ENCODE results near the gene ANKRA2.
"Not testable (repeated sequence)": the region's sequence is repeated elsewhere in the genome, so short reads cannot be mapped to it uniquely, and the experiment has no call there.

ANKRA2 gene

DNA sequence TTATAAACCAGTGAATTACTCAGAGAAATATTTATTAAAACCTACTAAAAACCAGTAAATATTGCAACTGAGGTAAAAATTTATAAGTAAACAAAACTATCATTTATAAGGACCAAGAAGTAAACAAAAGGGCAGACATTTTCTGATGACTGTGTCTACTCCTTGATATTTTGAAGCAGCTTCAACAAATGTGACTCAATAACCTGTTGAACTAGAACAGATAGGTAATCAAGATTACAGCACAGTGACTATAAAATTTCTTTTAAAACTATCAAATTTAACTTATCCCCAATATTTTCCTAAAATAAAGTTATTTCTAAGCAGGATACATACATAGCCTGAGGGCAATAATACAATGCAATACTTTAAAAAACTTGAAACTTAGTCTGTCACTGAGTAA, 12.8 kb downstream of the ANKRA2 start:
- FAIRE-seq (no peak), DNase-seq (ENCODE audit: low spot score) (no peak)

DNA sequence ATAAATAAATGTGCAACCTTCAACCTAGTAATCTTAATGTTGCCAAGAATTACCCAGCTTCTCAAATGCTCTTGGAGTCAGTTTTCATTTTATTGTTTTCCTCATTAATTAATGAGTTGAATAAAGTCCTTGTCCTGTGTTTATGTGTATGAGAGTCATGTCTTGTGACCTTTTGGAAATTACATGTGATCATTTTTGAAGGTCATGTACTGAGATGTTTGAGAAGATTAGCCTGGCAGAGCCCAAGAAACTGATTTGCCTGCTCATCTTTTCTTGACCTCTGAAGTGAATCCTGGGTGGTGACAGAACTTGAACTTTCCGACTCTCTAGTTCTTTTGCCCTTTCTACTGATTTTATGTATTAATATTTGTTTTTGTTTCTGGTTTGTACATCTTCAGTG, 15.4 kb downstream of the ANKRA2 start:
- DNase-seq (ENCODE audit: low spot score) (no peak), FAIRE-seq (no peak)

GRCh38 chr5:73545403-73545779, 20.0 kb downstream of the ANKRA2 start:
- DNase-seq (ENCODE audit: low spot score) (no peak), FAIRE-seq (no peak)

GRCh38 chr5:73544429-73545402, 20.7 kb downstream of the ANKRA2 start:
- FAIRE-seq, result no peak
- no peak for DNase-seq (ENCODE audit: low spot score)

DNA sequence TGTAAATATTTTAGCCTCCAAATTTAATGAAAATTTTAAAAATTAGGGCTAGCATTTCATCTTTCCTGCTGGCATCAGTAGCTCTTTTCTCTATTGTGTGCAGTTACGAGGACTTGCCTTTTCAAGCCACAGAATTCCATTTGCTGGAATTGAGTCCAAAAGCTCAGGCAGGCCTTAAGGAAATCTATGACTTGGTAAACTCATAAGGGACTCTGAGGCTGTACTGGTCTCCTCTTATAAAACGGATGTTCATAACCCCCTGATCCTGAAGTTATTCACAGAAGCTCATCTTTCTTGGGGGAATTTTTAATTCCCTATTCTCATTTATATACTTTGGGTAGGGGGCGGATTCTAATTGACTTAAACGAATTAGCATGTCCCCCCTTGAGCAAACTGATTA, 23.4 kb downstream of the ANKRA2 start:
- DNase-seq (ENCODE audit: low spot score) (no peak), FAIRE-seq (no peak)

DNA sequence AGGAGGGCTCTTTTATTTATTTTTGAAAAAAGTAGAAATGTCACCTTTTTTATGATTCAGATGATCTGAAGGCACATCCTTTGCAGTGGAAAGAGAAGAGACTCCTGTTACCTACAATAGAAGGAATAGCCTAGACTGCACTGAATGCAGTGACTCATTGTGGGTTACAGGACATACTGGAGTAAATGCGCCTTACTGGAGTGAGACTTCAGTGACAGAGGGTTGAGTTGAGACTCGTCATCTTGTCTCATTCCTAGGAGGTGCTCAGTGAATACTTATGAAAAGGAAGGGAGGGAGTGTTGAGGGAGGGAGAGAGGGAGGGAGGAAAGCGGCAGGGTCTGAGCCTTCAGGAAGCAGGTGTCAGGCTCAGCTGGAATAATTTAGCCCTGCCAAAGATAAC, 25.2 kb downstream of the ANKRA2 start:
- DNase-seq (ENCODE audit: low spot score) (peak; percentile 81), FAIRE-seq (peak; percentile 80)

GRCh38 chr5:73539730-73540129, 25.7 kb downstream of the ANKRA2 start:
- FAIRE-seq, result no peak

GRCh38 chr5:73534971-73535370, 30.5 kb downstream of the ANKRA2 start:
- DNase-seq (ENCODE audit: low spot score) (no peak), FAIRE-seq (no peak)

More at GRCh38 chr5:73539730-73540129, 25.7 kb downstream of the ANKRA2 start:
- no peak for DNase-seq (ENCODE audit: low spot score)

- FAIRE-seq (no peak), DNase-seq (ENCODE audit: low spot score) (no peak)
Observed at GRCh38 chr5:73534011-73534644, 31.3 kb downstream of the ANKRA2 start.

DNA sequence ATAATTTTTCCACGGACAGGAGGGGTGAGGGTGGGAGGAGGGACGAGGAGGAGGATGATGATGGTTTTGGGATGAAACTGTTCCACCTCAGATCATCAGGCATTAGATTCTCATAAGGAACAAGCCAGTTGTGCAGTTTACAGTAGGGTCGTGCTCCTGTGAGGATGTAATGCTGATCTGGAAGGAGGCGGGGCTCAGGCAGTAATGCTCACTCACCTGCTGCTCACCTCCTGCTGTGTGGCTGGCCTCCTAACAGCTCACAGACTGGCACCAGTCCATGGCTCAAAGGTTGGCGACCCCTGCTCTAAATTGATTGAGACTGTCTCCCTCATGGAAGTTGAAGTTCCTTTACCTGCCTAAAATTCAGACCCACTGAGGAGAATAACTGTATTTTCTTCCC, 33.2 kb downstream of the ANKRA2 start:
- DNase-seq (ENCODE audit: low spot score) (no peak), FAIRE-seq (no peak)

DNA sequence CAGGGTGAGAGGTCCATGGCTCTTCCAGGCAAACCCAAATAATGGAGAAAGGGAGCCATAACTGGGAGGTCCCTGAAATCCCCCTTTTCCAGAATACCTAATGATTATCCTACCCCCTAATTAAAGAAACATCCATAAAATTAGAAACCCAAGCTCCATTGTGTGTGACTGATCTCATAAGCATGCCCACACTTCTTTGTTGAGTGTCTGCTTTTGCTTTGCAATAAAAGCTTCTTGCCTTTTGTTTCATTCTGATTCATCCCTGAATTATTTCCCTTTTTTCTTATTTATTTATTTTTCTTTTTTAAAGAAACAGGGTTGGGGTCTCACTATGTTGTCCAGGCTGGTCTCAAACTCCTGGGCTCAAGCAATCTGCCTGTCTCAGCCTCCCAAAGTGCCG, 34.1 kb downstream of the ANKRA2 start:
- no peak for FAIRE-seq

DNA sequence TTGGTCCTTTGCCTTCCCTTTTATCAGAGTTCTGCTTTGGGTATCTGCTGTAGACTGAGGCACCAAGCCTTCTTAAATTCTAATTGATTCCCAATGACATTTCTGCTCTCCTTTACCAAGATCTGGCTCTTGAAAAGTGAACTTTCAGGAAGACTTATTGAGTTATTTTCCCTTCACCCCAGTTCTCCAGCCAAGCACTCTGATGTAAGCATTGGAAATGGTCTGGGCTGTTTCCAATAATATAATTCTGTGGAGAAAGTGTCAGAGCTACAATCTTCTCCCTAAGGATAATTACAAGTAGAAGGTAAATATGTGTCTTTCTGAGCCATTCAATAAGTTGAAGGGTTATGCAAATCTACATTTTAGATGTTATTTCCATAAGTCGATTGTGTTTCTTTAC, 36.4 kb downstream of the ANKRA2 start:
- no peak for DNase-seq (ENCODE audit: low spot score)
- no peak for FAIRE-seq

More for the DNA sequence above, 34.1 kb downstream of the ANKRA2 start:
- no peak for DNase-seq (ENCODE audit: low spot score)

- no peak for DNase-seq (ENCODE audit: low spot score)
- FAIRE-seq, result no peak
Observed at GRCh38 chr5:73528248-73528647, 37.2 kb downstream of the ANKRA2 start.

- FAIRE-seq (no peak), DNase-seq (ENCODE audit: low spot score) (no peak)
Observed at GRCh38 chr5:73525606-73526203, 39.7 kb downstream of the ANKRA2 start.

DNA sequence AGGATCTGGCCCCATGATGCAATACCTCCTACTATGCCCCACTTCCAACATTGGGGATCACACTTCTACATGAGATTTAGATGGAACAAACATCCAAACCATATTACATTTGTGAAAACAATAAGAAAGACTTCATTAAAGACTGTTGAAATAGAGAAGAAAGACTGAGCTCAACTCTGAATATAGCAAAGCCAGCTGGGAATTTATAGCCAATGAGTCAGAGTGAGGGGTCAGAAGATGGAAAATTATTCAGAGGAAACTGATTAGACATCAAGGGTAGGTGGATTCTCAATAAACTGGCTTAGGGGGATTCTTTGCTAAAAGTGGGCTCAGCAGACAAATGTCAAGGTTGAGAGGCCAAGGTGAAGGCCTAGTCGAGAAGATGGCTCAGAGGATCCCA, 41.6 kb downstream of the ANKRA2 start:
- no peak for FAIRE-seq
- DNase-seq (ENCODE audit: low spot score), result no peak

GRCh38 chr5:73522989-73523388, 42.5 kb downstream of the ANKRA2 start:
- no peak for FAIRE-seq

DNA sequence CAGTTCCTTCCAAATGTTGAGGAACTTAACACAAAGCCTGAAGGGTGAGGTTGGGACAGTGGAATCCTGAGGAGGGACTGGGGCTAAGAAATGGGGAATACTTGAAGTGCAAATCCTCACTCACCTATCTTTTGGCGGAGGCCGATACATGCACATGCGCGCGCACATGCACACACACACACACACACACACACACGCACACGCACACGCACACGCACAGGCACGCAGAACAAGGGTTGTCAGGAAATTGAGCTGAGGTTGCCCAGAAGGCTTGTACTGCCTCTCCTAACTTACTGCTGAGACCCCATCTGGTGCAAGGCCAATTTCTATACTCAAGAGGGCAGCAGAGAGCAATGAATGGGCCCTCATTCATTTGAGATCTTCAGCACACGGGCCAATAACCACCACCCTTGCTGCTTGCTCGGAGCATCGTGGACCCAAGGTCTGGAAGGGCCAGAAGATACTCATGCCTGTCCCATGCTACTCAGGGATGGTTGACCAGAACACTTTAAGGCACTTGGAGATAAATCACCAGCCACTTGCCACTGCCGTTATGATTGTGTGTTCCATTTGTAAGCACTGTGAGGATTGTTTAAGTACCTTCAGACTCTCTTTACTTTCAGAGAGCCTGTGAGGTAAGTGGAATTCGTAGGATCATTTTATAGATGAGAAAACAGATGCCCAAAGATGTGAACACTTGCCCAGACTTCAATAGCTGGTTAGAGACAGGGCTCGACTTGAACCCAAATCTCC, 45.7 kb downstream of the ANKRA2 start:
- DNase-seq (ENCODE audit: low spot score) (peak; percentile 55), FAIRE-seq (no peak)

More at GRCh38 chr5:73522989-73523388, 42.5 kb downstream of the ANKRA2 start:
- no peak for DNase-seq (ENCODE audit: low spot score)

DNA sequence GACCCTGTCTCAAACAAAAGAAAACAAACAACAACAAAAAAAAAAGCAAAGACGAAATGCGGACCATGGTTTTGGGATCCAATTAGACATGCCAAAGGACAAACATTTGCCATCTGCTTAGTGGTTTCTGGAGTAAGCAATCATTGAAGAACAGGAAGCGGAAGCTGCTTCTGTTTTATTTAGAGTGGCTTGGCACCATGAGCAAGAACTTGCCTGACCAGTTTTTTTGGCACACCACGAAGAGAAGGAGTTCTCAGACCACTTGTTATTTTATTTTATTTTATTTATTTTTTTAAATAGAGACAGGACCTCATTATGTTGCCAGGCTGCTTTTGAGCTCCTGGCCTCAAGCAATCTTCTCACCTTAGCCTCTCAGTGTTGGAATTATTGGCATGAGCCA, 50.2 kb downstream of the ANKRA2 start:
- no peak for DNase-seq (ENCODE audit: low spot score)
- FAIRE-seq, result no peak

DNA sequence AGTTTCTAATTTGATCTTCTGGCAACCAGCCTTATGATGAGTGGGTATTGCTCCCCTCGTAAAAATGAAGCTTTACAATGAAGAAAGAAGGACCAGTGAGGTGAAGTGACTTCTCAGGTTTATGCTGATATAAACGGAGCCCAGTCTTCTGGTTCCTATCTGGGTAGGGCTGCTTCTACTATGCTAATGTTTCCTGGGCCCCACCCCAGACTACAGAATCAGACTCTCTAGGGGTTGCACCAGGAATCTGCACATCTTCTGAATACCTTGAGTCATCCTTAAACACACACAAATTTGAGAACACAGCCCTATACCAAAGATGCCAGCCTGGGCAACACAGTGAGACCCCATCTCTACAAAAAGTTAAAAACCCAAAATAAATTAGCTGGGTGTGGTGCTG, 51.0 kb downstream of the ANKRA2 start:
- FAIRE-seq (no peak), DNase-seq (ENCODE audit: low spot score) (no peak)

DNA sequence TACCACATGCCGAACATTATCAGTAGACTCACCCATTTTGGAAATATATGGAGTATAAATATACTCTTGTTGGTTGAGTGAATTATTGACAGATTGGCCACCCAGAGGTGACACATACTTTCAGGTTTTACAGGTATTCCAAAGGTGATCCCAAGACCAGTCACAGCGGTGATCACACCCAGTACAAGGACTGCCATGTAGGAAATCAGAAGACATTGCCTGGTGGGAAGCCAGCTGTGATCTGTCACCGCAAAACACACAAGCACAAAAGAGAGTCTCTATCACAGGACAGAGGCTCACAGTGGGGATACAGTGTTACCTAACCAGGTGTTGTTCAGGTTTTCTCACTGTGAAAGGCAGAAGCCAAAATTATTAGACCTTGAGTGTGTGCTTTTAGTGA, 51.4 kb downstream of the ANKRA2 start:
- no peak for FAIRE-seq
- DNase-seq (ENCODE audit: low spot score), result no peak

DNA sequence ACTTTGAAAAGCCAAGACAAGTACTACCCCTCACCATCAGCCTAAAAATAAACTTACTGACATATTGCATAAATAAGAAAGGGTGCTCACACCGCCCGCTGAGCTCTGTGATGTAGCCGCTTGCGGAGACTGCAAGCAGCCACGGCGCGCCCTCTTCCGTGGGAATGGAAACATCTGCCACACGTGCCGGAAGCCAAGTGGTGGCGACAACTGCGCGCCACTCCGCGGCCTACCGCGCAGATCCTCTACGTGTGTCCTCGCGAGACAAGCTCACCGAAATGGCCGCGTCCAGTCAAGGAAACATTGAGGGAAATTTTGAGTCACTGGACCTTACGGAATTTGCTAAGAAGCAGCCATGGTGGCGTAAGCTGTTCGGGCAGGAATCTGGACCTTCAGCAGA, 56.9 kb downstream of the ANKRA2 start:
- DNase-seq (ENCODE audit: low spot score); FAIRE-seq: not testable (repeated sequence)

- FAIRE-seq (no peak), DNase-seq (ENCODE audit: low spot score) (no peak)
Observed at GRCh38 chr5:73507062-73507461, 58.4 kb downstream of the ANKRA2 start.

Measured in RCC 7860 (cell line).